Parathyroid adenoma (tissue), 2 donors: ENCODE measurements around the gene PLCD1.
"Not testable (repeated sequence)": the region's sequence is repeated elsewhere in the genome, so short reads cannot be mapped to it uniquely, and the experiment has no call there.

Experiments used
- H2AFZ ChIP-seq: fragments of 300-600 bp; sonication (generic); one replicate; pipeline ENCODE4 v1.7.0; 2017; ENCODE audit warnings: antibody characterized with exemption, mild to moderate bottlenecking
- H3K27ac ChIP-seq: fragments of 300-600 bp; sonication (generic); one replicate; pipeline ENCODE4 v1.7.0; 2017
- H3K27me3 ChIP-seq: fragments of 300-600 bp; sonication (generic); one replicate; pipeline ENCODE4 v1.7.0; 2017; ENCODE audit warnings: low read length; ENCODE audit not compliant: control insufficient read depth, insufficient read depth
- H3K36me3 ChIP-seq: fragments of 300-600 bp; sonication (generic); one replicate; pipeline ENCODE4 v1.7.0; 2017; ENCODE audit warnings: low read length; ENCODE audit not compliant: control insufficient read depth, insufficient read depth
- H3K4me1 ChIP-seq: fragments of 300-600 bp; sonication (generic); one replicate; pipeline ENCODE4 v1.7.0; 2017; ENCODE audit warnings: control low read depth
- H3K4me2 ChIP-seq: fragments of 300-600 bp; sonication (generic); one replicate; pipeline ENCODE4 v1.7.0; 2017; ENCODE audit warnings: low read length
- H3K4me3 ChIP-seq: fragments of 300-600 bp; sonication (generic); one replicate; pipeline ENCODE4 v1.7.0; 2017; ENCODE audit warnings: low read depth, low read length
- H3K79me2 ChIP-seq: fragments of 300-600 bp; sonication (generic); one replicate; pipeline ENCODE4 v1.7.0; 2017; ENCODE audit warnings: control low read depth
- H3K9ac ChIP-seq: fragments of 300-600 bp; sonication (generic); one replicate; pipeline ENCODE4 v1.7.0; 2017; ENCODE audit warnings: mild to moderate bottlenecking
- H3K9me3 ChIP-seq: fragments of 300-600 bp; sonication (generic); one replicate; pipeline ENCODE4 v1.7.0; 2017; ENCODE audit warnings: low read length; ENCODE audit not compliant: control insufficient read depth
- TF ChIP-seq, protein P1 (sequence below): fragments of 300-600 bp; sonication (generic); IDR thresholded peaks from one replicate; pipeline ENCODE4 v1.7.0; 2017; ENCODE audit warnings: antibody characterized with exemption, mild to moderate bottlenecking
- donor health status: primary hyperparathyroidism.

PLCD1 gene

DNA sequence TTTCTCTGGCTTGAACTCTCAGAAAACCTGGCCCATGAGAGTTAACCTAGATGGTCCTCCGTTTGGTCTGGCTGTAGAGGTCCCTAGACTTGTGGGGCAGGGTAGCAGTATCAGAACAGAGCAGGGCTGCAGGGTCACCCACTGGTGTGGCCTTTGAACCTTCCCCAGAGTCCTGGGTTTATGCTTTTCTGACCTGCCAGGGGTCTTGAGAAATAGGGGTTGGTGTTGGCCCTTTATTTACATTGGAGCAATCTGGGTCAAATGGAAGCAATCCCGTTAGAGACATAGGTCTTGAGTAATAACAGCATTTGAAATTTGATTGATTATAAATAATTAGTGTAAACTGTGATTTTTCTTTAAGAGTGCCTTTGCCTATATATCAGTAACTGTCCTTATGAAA, 33.4 kb upstream of the PLCD1 start:
- H3K27me3 ChIP-seq, result no peaks in the 10 kb centered on the region

DNA sequence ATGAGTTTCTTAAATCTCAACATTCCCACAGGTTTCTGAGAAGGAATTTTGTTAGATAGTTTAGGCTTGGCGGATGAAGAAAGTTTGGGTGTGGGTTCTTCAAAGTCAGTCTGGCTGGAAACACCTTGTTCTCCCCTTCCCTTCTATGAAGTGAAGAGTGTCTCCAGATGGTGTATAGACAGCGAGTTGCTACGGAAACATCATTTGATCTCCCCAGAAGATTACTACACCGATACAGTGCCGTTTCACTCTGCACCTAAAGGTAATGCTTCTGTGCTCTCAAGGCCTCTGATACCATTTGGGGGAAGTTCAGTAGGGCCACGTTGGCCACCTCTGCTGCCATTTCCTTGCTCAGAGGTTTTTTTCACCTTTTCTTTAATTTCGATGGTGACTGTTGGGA, 30.1 kb upstream of the PLCD1 start:
- Histone ChIP-seq H3K27me3 (no peaks in the 10 kb centered on the region), H3K4me2 (no peak overlapping the region), H3K4me3 (no peak overlapping the region), H3K27ac (no peak overlapping the region), H3K9ac (no peak overlapping the region), H3K9me3 (no peaks in the 10 kb centered on the region), H3K79me2 (no peaks in the 10 kb centered on the region), H2AFZ (no peak overlapping the region), H3K36me3 (no peaks in the 10 kb centered on the region), H3K4me1 (no peaks in the 10 kb centered on the region)
- TF ChIP-seq, protein P1, sequence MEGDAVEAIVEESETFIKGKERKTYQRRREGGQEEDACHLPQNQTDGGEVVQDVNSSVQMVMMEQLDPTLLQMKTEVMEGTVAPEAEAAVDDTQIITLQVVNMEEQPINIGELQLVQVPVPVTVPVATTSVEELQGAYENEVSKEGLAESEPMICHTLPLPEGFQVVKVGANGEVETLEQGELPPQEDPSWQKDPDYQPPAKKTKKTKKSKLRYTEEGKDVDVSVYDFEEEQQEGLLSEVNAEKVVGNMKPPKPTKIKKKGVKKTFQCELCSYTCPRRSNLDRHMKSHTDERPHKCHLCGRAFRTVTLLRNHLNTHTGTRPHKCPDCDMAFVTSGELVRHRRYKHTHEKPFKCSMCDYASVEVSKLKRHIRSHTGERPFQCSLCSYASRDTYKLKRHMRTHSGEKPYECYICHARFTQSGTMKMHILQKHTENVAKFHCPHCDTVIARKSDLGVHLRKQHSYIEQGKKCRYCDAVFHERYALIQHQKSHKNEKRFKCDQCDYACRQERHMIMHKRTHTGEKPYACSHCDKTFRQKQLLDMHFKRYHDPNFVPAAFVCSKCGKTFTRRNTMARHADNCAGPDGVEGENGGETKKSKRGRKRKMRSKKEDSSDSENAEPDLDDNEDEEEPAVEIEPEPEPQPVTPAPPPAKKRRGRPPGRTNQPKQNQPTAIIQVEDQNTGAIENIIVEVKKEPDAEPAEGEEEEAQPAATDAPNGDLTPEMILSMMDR, result no peak

More for the DNA sequence above, 33.4 kb upstream of the PLCD1 start:
- Histone ChIP-seq H3K9ac (no peak overlapping the region), H3K4me3 (no peak overlapping the region), H3K4me1 (no peaks in the 10 kb centered on the region), H3K27ac (no peak overlapping the region), H3K4me2 (no peak overlapping the region), H2AFZ (no peak overlapping the region), H3K79me2 (no peaks in the 10 kb centered on the region), H3K9me3 (no peaks in the 10 kb centered on the region), H3K36me3 (no peaks in the 10 kb centered on the region)
- TF ChIP-seq, protein P1, result no peak

DNA sequence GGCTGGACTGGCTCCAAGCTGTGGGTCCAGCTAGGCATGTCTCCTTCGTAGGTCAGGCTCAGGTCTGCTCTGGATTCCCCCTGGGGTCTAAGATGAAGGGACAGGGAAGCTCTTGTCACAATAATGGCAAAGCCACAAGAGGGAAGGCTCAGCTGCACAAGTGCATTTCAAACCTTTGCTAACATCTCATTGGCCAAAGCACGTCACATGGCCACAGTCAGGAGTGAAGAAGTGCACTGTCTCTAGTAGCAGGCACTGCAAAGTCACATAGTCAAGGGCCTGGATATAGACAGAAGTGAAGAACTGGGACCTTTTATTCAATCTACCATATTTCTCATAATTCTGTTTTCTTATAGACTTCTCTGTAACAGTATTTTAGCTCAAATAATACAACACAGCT, 29.7 kb upstream of the PLCD1 start:
- no peak overlapping the region for H3K9ac ChIP-seq
- H3K79me2 ChIP-seq, result no peaks in the 10 kb centered on the region
- H3K27ac ChIP-seq, result no peak overlapping the region
- TF ChIP-seq, protein P1, result no peak
- H3K27me3 ChIP-seq, result no peaks in the 10 kb centered on the region
- no peaks in the 10 kb centered on the region for H3K4me1 ChIP-seq
- no peaks in the 10 kb centered on the region for H3K9me3 ChIP-seq
- H3K36me3 ChIP-seq, result no peaks in the 10 kb centered on the region
- H3K4me3 ChIP-seq, result no peak overlapping the region
- no peak overlapping the region for H2AFZ ChIP-seq
- no peak overlapping the region for H3K4me2 ChIP-seq

DNA sequence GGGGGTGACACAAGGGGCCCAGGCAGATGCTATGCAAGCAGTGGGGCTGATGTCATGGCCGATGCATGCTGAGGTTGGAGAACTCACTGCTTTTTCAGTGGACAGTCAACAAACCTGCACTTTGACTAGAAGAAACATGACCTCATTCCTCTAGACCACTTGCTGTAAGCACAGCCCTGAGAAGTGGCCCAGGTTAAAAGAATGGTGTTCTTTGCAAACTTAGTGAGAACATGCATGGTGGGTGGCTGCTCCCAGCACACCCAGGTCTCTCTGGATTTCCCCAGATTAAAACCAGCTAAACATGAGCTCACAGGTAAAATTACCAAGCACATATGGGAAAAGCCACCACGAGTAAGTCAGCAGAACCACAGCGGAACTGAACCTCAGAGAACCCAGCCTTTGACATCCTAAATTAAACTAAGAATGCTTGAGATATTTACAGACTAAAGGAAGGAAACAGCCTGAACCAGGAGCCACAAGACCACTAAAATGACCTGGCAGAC, 25.1 kb upstream of the PLCD1 start:
- Histone ChIP-seq H3K4me3 (no peak overlapping the region), H3K4me2 (no peak overlapping the region), H3K27ac (no peak overlapping the region), H3K79me2 (no peaks in the 10 kb centered on the region), H3K27me3 (no peaks in the 10 kb centered on the region), H2AFZ (no peak overlapping the region), H3K9me3 (no peaks in the 10 kb centered on the region), H3K9ac (no peak overlapping the region), H3K36me3 (no peaks in the 10 kb centered on the region), H3K4me1 (no peaks in the 10 kb centered on the region)
- TF ChIP-seq, protein P1, result no peak

DNA sequence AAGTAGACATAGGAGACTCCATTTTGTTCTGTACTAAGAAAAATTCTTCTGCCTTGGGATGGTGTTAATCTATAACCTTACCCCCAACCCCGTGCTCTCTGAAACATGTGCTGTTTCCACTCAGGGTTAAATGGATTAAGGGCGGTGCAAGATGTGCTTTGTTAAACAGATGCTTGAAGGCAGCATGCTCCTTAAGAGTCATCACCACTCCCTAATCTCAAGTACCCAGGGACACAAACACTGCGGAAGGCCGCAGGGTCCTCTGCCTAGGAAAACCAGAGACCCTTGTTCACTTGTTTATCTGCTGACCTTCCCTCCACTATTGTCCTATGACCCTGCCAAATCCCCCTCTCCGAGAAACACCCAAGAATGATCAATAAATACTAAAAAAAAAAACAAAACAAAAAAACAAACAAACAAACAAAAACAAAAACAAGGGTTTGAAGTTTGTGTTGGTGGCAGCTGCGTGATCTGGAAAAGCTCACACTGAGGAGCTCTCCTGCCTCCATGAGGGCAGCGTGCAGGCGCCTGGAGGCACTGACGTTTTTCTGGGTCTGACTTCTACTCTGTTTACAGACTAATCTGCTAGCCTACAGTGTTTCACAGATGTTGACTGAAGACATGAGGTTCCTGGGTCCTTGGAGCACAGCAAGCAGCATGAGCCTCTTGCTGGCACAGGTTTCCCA, 24.5 kb upstream of the PLCD1 start:
- H3K4me3 ChIP-seq, H3K9me3 ChIP-seq, H3K79me2 ChIP-seq, H3K4me1 ChIP-seq, H3K36me3 ChIP-seq, H3K4me2 ChIP-seq, H3K27ac ChIP-seq, H3K9ac ChIP-seq, H3K27me3 ChIP-seq, H2AFZ ChIP-seq: not testable (repeated sequence)

DNA sequence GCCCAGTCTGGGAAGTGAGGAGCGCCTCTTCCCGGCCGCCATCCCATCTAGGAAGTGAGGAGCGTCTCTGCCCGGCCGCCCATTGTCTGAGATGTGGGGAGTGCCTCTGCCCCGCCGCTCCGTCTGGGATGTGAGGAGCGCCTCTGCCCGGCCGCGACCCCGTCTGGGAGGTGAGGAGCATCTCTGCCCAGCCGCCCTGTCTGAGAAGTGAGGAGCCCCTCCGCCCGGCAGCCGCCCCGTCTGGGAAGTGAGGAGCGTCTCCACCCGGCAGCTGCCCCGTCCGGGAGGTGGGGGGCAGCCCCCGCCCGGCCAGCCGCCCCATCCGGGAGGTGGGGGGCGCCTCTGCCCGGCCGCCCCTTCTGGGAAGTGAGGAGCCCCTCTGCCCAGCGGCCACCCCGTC, 23.8 kb upstream of the PLCD1 start:
- H3K27ac ChIP-seq, H3K36me3 ChIP-seq, H3K79me2 ChIP-seq, H2AFZ ChIP-seq, H3K4me2 ChIP-seq, H3K27me3 ChIP-seq, H3K4me1 ChIP-seq, H3K9ac ChIP-seq, H3K4me3 ChIP-seq, H3K9me3 ChIP-seq: not testable (repeated sequence)
